Measurements from ENCODE around the gene H6PD.

Gene H6PD

DNA sequence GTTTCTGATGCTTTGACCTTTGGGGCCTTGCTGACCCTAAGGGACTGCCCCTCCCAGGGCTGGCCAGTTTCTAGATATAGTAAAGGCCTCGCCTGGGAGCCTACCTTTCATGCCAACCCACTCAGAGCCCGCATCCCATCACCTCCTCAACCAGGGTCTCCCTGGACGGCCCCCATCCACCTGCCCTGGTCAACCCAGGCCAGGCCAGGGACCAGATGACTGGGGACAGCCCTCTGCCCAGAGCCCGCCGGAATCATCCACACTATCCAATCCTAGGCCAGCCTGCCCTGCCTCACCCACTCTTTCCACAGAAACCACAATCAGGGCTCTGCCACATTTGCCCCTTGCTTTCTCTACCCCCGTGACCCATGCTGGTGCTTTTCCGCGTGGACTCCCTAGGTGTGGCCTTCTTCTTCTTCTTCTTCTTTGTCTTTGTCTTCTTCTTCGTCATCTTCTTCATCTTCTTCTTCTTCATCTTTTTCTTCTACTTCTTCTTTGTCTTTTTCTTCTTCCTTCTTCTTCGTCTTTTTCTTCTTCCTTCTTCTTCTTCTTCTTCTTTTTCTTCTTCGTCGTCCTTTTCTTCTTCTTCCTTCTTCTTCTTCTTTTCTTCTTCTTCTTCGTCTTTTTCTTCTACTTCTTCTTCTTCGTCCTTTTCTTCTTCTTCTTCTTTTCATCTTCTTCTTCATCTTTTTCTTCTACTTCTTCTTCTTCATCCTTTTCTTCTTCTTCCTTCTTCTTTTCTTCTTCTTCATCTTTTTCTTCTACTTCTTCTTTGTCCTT, 11.5 kb upstream of the H6PD start:
- Histone ChIP-seq H3K27me3 (ENCODE audit: control insufficient read depth, insufficient read depth, low read length) (peaks cover 3% of the 10 kb centered on the region), H3K4me3 (ENCODE audit: low read length) (no peak overlapping the region), H3K27ac (ENCODE audit: low read depth, low read length) (no peak overlapping the region), H3K36me3 (ENCODE audit: control insufficient read depth, insufficient read depth, low read length) (no peaks in the 10 kb centered on the region), H3K4me1 (ENCODE audit: control insufficient read depth, insufficient read depth, low read length) (no peaks in the 10 kb centered on the region), H3K9ac (ENCODE audit: low read length) (no peak overlapping the region)

DNA sequence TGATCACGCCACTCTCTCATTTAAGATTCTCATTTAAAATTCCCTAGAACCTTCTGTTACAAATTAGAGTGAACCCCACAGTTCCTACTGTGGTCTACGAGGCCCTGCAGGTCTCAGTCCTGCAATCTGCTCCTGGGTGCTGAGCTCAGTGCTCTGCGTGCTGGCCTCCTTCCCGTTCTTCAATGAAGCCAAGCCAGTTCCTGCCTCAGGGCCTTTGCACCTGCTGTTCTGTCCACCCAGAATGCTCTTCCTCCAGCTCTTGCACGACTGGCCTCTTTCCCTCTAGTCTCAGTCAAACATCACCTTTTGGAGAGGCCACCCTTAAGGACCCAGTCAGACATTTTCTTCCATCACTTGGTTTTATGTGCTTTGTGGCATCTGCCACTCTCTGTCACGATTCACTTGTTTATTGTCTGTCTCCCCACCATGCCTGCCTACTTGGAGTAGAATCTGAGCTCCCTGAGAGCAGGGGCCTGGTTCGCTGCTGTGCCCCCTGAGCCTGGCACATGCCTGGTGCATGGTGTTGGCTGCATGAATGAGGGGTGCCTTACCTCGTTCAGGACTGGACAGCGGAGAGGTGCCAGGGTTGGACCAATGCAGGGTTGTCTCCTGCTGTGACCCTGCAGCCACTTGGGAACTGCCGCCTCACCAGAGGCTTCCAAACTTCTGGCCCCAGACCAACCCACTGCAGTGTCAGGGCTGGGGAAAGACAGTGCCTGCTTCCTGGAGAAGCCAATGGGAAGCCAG, 9.7 kb upstream of the H6PD start:
- Histone ChIP-seq H3K27me3 (ENCODE audit: control insufficient read depth, insufficient read depth, low read length) (peaks cover 3% of the 10 kb centered on the region), H3K9ac (ENCODE audit: low read length) (no peak overlapping the region), H3K4me3 (ENCODE audit: low read length) (no peak overlapping the region), H3K27ac (ENCODE audit: low read depth, low read length) (no peak overlapping the region), H3K4me1 (ENCODE audit: control insufficient read depth, insufficient read depth, low read length) (no peaks in the 10 kb centered on the region), H3K36me3 (ENCODE audit: control insufficient read depth, insufficient read depth, low read length) (no peaks in the 10 kb centered on the region)

DNA sequence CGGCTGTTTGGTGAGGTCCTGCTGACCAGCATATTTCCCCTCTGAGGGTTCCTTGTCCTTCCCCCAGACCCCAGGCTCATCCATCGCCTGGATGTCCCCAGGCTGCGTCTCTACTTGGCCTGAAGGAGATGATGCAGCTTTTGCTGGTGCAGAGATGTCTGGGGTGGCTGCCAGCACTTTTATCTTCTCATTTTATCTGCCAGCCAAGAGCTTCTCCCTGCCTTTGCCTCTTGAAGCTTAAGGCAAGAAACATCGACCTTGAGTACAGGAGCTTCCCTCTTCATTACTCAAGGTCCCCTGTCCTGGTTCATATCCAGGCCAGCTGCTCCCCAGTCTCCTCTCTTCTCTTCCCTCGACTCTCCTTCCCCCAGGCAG, 9.2 kb upstream of the H6PD start:
- Histone ChIP-seq H3K36me3 (ENCODE audit: control insufficient read depth, insufficient read depth, low read length) (no peaks in the 10 kb centered on the region), H3K27ac (ENCODE audit: low read depth, low read length) (no peak overlapping the region), H3K4me1 (ENCODE audit: control insufficient read depth, insufficient read depth, low read length) (no peaks in the 10 kb centered on the region), H3K27me3 (ENCODE audit: control insufficient read depth, insufficient read depth, low read length) (peaks cover 3% of the 10 kb centered on the region), H3K4me3 (ENCODE audit: low read length) (no peak overlapping the region), H3K9ac (ENCODE audit: low read length) (no peak overlapping the region)

DNA sequence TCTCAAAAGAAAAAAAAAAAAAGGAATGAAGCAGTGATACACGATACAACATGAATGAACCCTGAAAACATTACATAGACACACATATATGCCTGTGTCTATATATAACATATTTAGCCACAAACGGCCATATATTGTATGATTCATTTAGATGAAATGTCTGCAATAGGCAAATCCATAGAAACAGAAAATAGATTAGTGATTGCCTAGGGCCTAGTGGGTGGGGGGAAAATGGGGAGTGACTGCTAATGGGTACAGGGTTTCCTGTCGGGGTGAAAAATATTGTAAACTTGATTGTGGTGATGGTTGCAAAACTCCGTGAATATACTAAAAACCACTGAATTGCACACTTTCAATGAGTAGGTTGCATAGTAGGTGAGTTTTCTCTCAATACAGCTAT, 6.0 kb upstream of the H6PD start:
- Histone ChIP-seq H3K4me3 (ENCODE audit: low read length) (no peak overlapping the region), H3K9ac (ENCODE audit: low read length) (no peak overlapping the region), H3K27me3 (ENCODE audit: control insufficient read depth, insufficient read depth, low read length) (peaks cover 3% of the 10 kb centered on the region), H3K36me3 (ENCODE audit: control insufficient read depth, insufficient read depth, low read length) (no peaks in the 10 kb centered on the region), H3K27ac (ENCODE audit: low read depth, low read length) (no peak overlapping the region), H3K4me1 (ENCODE audit: control insufficient read depth, insufficient read depth, low read length) (no peaks in the 10 kb centered on the region)

DNA sequence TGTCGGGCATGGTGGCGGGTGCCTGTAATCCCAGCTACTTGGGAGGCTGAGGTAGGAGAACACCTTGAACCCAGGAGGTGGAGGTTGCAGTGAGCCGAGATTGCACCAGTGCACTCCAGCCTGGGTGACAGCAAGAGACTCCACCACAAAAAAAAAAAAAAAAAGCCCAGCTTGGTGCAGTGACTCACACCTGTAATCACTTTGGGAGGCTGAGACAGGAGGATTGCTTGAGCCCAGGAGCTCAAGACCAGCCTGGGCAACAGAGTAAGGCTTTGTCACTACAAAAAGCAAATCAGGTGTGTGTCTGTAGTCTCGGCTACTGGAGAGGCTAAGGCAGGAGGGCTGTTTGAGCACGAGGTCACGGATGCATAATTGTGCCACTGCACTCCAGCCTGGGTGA, 5.0 kb upstream of the H6PD start:
- Histone ChIP-seq H3K36me3 (ENCODE audit: control insufficient read depth, insufficient read depth, low read length) (no peaks in the 10 kb centered on the region), H3K4me1 (ENCODE audit: control insufficient read depth, insufficient read depth, low read length) (no peaks in the 10 kb centered on the region), H3K27ac (ENCODE audit: low read depth, low read length) (no peak overlapping the region), H3K4me3 (ENCODE audit: low read length) (no peak overlapping the region), H3K9ac (ENCODE audit: low read length) (no peak overlapping the region), H3K27me3 (ENCODE audit: control insufficient read depth, insufficient read depth, low read length) (peaks cover 3% of the 10 kb centered on the region)

DNA sequence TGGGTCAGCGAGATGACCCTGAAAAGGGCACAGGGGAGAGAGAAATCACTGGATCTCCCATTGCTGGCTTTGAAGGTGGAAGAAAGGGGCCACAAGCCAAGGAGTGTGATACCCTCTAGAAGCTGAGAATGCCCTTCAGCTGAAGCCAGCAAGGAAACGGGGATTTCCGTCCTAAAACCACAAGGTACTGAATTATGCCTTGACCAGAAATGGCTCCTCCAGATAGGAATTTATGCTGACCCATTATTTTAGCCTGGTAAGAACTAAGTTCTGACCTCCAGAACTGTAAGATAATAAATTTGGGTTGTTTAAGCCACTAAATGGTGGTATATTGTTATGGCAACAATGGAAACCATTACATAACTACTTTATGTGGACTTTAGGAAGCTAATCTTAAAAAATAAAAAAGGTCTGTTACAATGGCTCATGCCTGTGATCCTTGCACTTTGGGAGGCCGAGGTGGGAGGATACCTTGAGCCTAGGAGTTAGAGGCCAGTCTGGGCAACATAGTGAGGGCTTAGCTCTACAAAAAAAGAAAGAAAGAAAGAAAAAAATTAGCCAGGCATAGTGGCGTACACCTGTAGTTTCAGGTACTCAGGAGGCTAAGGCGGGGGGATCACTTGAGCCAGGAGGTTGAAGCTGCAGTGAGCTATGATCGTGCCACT, 3.6 kb upstream of the H6PD start:
- no peaks in the 10 kb centered on the region for H3K36me3 ChIP-seq (ENCODE audit: control insufficient read depth, insufficient read depth, low read length)
- peaks cover 3% of the 10 kb centered on the region for H3K27me3 ChIP-seq (ENCODE audit: control insufficient read depth, insufficient read depth, low read length)
- no peak overlapping the region for H3K4me3 ChIP-seq (ENCODE audit: low read length)
- no peak overlapping the region for H3K27ac ChIP-seq (ENCODE audit: low read depth, low read length)
- H3K9ac ChIP-seq (ENCODE audit: low read length): no peak overlapping the region
- H3K4me1 ChIP-seq (ENCODE audit: control insufficient read depth, insufficient read depth, low read length): peaks cover 6% of the 10 kb centered on the region

DNA sequence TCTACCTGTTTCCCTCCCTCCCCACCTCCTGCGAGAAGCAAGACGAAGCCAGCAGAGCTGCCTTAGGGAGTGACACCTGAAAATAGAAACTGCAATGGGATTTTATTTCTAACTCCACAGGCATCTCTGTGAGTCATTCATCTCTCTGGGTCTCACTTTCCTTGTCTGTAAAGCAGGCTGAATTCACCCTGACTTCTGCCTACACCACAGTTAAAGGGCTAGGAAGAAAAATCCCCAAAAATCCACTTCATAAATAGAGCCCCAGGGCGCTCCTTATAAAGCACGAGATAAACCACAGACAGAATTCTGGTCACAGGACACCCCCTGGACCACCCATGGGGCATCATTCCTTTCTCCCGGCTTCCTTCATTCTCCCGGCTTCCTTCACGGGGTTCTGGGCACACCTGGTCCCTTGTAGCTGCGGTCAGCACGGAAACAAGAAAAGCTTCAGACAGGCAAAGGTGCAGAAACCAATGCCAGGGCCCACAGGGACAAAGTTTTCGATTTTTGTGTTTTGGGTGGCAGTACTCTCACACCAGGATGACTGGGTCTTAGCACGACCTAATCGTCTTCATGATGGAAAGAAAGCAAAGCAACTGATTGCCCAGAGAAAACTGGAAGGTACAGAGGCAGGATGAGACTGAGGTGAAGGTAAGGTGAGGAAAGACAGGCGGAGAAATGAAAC, 2.8 kb upstream of the H6PD start:
- no peaks in the 10 kb centered on the region for H3K36me3 ChIP-seq (ENCODE audit: control insufficient read depth, insufficient read depth, low read length)
- H3K27ac ChIP-seq (ENCODE audit: low read depth, low read length): no peak overlapping the region
- H3K27me3 ChIP-seq (ENCODE audit: control insufficient read depth, insufficient read depth, low read length): peaks cover 3% of the 10 kb centered on the region
- H3K4me3 ChIP-seq (ENCODE audit: low read length): no peak overlapping the region
- H3K9ac ChIP-seq (ENCODE audit: low read length): no peak overlapping the region
- H3K4me1 ChIP-seq (ENCODE audit: control insufficient read depth, insufficient read depth, low read length): peaks cover 6% of the 10 kb centered on the region

DNA sequence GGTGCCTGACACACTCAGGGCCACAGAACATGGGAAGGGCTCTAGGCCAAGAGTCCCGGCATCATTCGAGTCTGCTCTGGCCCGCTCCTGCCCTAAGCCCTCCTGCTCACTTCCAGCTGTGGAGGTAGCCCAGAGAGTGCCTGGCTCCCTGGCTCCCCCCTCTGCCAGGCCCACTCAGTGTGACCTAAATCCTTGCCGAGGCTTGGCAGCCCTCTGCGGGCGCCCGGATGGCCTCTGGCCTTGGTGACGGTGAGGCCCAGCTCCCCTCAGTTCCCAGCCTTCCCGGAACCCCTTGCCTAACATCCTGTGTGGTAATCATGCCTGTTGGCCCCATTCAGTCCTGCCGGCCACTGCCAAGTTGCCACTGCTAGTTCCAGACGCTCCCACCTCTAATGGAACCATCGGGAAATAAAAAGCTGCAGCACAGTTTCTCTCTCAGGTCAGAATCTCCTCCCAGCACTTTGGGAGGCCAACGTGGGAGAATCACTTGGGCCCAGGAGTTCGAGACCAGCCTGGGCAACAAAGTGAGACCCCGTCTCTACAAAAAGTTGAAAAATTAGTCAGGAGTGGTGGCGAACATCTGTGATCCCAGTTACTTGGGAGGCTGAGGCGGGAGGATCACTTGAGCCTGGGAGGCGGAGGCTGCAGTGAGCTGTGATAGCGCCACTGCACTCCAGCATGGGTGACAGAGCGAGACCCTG, 1.2 kb upstream of the H6PD start:
- Histone ChIP-seq H3K27me3 (ENCODE audit: control insufficient read depth, insufficient read depth, low read length) (no peaks in the 10 kb centered on the region), H3K4me3 (ENCODE audit: low read length) (no peak overlapping the region), H3K27ac (ENCODE audit: low read depth, low read length) (peak overlapping the region; percentile 14), H3K9ac (ENCODE audit: low read length) (no peak overlapping the region), H3K4me1 (ENCODE audit: control insufficient read depth, insufficient read depth, low read length) (peaks cover 8% of the 10 kb centered on the region), H3K36me3 (ENCODE audit: control insufficient read depth, insufficient read depth, low read length) (no peaks in the 10 kb centered on the region)

DNA sequence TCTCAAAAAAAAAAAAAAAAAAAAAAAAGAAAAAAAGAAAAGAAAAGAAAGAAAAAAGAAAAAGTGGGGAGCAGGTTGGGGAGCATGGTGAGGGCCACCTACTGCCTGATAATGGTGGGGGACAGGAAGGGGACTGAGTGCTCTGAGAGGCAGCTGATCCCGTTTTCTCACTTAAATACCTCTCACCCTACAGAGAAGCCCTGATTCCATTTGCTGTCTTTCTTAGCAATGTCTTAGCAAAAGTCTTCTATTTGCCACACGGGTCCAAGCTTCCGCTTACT, 692 bp upstream of the H6PD start:
- peak overlapping the region; percentile 96 for H3K4me3 ChIP-seq (ENCODE audit: low read length)
- peak overlapping the region; percentile 79 for H3K27ac ChIP-seq (ENCODE audit: low read depth, low read length)
- no peaks in the 10 kb centered on the region for H3K27me3 ChIP-seq (ENCODE audit: control insufficient read depth, insufficient read depth, low read length)
- no peaks in the 10 kb centered on the region for H3K36me3 ChIP-seq (ENCODE audit: control insufficient read depth, insufficient read depth, low read length)
- H3K4me1 ChIP-seq (ENCODE audit: control insufficient read depth, insufficient read depth, low read length): peaks cover 11% of the 10 kb centered on the region
- H3K9ac ChIP-seq (ENCODE audit: low read length): peak overlapping the region; percentile 85

DNA sequence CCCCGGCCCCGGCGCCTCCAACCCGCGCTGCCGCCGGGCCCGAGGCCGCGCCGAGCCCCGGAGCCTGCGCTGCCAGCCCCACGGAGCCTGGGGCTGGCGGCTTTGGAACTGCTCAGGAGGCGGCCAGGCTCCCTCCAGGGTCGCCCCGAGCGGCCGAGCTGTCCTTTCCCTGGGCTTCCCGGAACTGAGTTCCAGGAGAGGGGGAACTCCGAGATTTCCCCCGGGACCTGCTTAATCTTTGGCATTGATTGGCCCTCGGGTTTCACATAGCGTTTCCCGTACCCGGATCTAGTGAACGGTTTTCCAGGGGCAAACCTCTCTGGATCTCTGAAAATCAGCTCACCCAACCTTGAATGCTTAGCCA, 504 bp downstream of the H6PD start:
- Histone ChIP-seq H3K4me1 (ENCODE audit: control insufficient read depth, insufficient read depth, low read length) (peaks cover 15% of the 10 kb centered on the region), H3K9ac (ENCODE audit: low read length) (peak overlapping the region; percentile 85), H3K27ac (ENCODE audit: low read depth, low read length) (peak overlapping the region; percentile 96), H3K27me3 (ENCODE audit: control insufficient read depth, insufficient read depth, low read length) (no peaks in the 10 kb centered on the region), H3K36me3 (ENCODE audit: control insufficient read depth, insufficient read depth, low read length) (no peaks in the 10 kb centered on the region), H3K4me3 (ENCODE audit: low read length) (peak overlapping the region; percentile 81)

DNA sequence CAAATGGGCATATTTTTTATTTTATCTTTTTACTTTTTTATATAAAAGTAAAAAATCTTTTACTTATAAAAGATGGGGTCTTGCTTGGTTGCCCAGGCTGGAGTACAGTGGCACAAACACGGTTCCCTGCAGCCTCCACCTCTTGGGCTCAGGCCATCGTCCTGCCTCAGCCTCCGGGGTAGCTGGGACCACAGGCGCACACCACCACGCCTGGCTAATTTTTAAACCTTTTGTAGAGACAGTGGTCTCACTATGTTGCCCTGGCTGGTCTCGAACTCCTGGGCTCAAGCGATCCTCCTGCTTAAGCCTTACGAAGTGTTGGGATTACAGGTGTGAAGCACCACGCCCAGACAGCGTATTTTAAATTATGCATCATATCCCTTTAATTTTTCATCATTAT, 986 bp downstream of the H6PD start:
- peak overlapping the region; percentile 96 for H3K27ac ChIP-seq (ENCODE audit: low read depth, low read length)
- no peaks in the 10 kb centered on the region for H3K36me3 ChIP-seq (ENCODE audit: control insufficient read depth, insufficient read depth, low read length)
- peak overlapping the region; percentile 81 for H3K4me3 ChIP-seq (ENCODE audit: low read length)
- no peaks in the 10 kb centered on the region for H3K27me3 ChIP-seq (ENCODE audit: control insufficient read depth, insufficient read depth, low read length)
- H3K9ac ChIP-seq (ENCODE audit: low read length): peak overlapping the region; percentile 85
- H3K4me1 ChIP-seq (ENCODE audit: control insufficient read depth, insufficient read depth, low read length): peaks cover 18% of the 10 kb centered on the region

DNA sequence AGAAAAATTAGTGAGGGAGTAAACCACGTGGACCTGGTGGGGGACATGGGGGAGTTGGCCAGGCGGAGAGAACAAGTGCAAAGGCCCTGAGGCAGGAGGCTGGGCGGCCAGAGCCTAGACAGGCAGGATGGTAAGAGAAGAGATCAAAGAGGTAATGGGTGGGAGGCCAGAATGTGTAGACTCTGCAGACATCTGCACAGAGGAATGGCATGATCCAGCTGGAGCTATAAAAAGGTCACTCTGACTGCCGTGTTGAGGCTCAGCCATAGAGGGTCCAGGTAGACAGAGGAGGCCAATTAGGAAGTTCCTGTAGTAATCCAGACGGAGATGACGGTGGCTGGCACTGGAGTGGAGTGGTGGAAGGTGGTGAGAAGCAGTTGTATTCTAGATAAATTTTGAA, 3.6 kb downstream of the H6PD start:
- Histone ChIP-seq H3K4me3 (ENCODE audit: low read length) (no peak overlapping the region), H3K27me3 (ENCODE audit: control insufficient read depth, insufficient read depth, low read length) (no peaks in the 10 kb centered on the region), H3K36me3 (ENCODE audit: control insufficient read depth, insufficient read depth, low read length) (no peaks in the 10 kb centered on the region), H3K27ac (ENCODE audit: low read depth, low read length) (peak overlapping the region; percentile 19), H3K4me1 (ENCODE audit: control insufficient read depth, insufficient read depth, low read length) (peaks cover 23% of the 10 kb centered on the region), H3K9ac (ENCODE audit: low read length) (no peak overlapping the region)

All from rectal smooth muscle tissue (tissue), 1 donor.